Astrocyte (in vitro differentiated cells and primary cell): ENCODE data around the gene CTLA4.

Source experiments
- CTCF ChIP-seq: IDR thresholded peaks from 2 replicates; pipeline ENCODE4 v1.5.1; 2011; ENCODE audit warnings: low read depth, mild to moderate bottlenecking, inconsistent platforms, low read length, moderate library complexity; ENCODE audit not compliant: insufficient read depth
- EZH2 ChIP-seq: IDR thresholded peaks from 2 replicates; pipeline ENCODE4 v1.6.1; 2012; ENCODE audit warnings: mild to moderate bottlenecking, low read length, inconsistent platforms; ENCODE audit not compliant: insufficient read depth

- TF ChIP-seq CTCF, result no peak
- no peak for TF ChIP-seq EZH2
Observed at GRCh38 chr2:203873461-203873860, 5.9 kb downstream of the CTLA4 start.
